ENCODE results near the gene PXDN.
"Not testable (repeated sequence)": the region's sequence is repeated elsewhere in the genome, so short reads cannot be mapped to it uniquely, and the experiment has no call there.

PXDN gene

GRCh38 chr2:1707771-1708418 lies 36.4 kb downstream of the PXDN start:
- no peaks in the 10 kb centered on the region; the same call in 1 of the 2 replicates for H3K36me3 ChIP-seq (ENCODE audit: insufficient read depth, low read length)
- peak overlapping the region; percentile 26; the same call in 1 of the 2 replicates for H3K9ac ChIP-seq (ENCODE audit: low read depth, low read length)
- H3K4me1 ChIP-seq (ENCODE audit: insufficient read depth, low read length): peaks cover 33% of the 10 kb centered on the region
- H3K9me3 ChIP-seq (ENCODE audit: control insufficient read depth, insufficient read depth, low read length): no peaks in the 10 kb centered on the region

DNA sequence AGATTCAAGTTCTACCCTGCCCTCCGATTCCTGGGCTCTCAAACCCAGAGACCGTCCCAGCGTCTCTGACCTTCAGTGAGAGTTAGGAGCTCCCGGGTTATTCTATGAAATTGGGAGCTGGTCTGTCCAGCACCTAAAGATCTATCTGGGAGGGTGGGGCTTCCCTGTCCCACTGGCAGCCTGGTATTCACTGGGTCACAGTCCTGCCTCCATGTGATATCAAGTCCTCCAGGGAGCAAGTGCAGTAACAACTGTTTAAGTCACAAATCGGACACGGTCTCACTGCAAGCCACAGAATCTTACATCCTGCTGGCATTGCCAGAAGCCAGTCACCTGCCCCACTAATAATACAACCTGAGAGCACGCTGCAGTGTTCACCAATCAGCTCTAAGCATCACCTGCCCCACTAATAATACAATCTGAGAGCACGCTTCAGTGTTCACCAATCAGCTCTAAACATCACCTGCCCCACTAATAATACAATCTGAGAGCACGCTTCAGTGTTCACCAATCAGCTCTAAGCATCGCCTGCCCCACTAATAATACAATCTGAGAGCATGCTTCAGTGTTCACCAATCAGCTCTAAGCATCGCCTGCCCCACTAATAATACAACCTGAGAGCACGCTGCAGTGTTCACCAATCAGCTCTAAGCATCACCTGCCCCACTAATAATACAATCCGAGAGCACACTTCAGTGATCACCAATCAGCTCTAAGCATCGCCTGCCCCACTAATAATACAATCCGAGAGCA lies 38.0 kb downstream of the PXDN start:
- peaks cover 41% of the 10 kb centered on the region for H3K4me1 ChIP-seq (ENCODE audit: insufficient read depth, low read length)
- not testable (repeated sequence) for H3K9ac ChIP-seq (ENCODE audit: low read depth, low read length); H3K36me3 ChIP-seq (ENCODE audit: insufficient read depth, low read length); H3K9me3 ChIP-seq (ENCODE audit: control insufficient read depth, insufficient read depth, low read length)

DNA sequence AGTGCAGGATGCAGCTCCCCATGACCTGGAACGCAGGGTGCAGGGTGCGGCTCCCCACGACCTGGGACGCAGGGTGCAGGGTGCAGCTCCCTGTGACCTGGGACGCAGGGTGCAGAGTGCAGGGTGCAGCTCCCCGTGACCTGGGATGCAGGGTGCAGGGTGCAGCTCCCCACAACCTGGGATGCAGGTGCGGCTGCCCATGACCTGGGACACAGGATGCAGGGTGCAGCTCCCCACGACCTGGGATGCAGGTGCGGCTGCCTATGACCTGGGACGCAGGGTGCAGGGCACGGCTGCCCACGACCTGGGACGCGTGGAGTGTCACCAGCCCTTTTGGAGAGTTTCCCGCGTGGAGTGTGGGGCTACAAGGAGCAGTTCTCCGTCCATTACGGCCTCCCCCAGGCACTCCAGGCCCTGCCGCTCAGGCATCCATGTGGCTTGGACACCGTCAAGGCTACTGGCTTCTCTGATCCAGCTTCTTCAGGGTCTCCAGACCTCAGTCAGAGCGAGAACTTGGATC lies 38.7 kb downstream of the PXDN start:
- Histone ChIP-seq H3K4me1 (ENCODE audit: insufficient read depth, low read length) (peaks cover 41% of the 10 kb centered on the region), H3K9me3 (ENCODE audit: control insufficient read depth, insufficient read depth, low read length) (no peaks in the 10 kb centered on the region), H3K9ac (ENCODE audit: low read depth, low read length) (no peak overlapping the region), H3K36me3 (ENCODE audit: insufficient read depth, low read length) (peaks cover 5% of the 10 kb centered on the region; the same call in 1 of the 2 replicates)

DNA sequence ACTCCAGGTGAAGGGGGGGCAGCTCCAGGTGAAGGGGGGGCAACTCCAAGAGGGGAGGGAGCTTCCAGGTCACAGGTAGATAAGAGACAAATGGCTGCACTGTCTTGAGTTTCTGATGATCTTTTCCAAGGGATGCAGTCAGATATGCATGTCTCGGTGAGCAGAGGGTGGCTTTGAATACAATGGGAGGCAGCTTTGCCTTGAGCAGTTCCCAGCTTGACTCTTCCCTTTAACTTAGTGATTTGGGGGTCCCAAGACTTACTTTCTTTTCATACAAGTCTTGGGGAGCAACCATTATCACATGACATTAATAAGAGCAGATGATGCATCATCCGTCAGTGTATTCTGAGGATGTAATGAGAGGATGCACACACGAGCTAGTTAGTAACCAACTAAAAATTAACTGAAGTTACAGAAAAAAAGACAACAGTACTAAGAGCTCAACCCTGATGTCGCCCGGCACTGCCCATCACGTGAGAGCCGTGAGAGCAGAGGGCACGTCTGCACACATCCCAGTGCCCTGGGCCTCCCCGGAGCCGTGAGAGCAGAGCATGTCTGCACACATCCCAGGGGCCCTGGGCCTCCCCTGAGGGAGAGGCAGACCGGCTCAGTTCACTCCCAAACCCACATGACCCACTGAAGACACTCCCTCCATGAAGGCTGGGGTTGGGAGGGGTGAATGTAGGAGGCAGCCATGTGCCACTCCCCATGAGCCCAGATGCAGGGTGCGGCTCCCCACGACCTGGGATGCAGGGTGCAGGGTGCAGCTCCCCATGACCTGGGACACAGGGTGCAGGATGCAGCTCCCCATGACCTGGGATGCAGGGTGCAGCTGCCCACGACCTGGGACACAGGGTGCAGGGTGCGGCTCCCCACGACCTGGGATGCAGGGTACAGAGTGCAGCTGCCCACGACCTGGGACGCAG lies 39.4 kb downstream of the PXDN start:
- Histone ChIP-seq H3K4me1 (ENCODE audit: insufficient read depth, low read length) (peaks cover 39% of the 10 kb centered on the region), H3K36me3 (ENCODE audit: insufficient read depth, low read length) (peaks cover 5% of the 10 kb centered on the region; the same call in 1 of the 2 replicates), H3K9me3 (ENCODE audit: control insufficient read depth, insufficient read depth, low read length) (no peaks in the 10 kb centered on the region), H3K9ac (ENCODE audit: low read depth, low read length) (no peak overlapping the region)

- H3K36me3 ChIP-seq (ENCODE audit: insufficient read depth, low read length): 0 out of 2 replicates have a peak, but pooled peaks cover 5% of the 10 kb centered on the region
- no peaks in the 10 kb centered on the region for H3K9me3 ChIP-seq (ENCODE audit: control insufficient read depth, insufficient read depth, low read length)
- no peak overlapping the region for H3K9ac ChIP-seq (ENCODE audit: low read depth, low read length)
- H3K4me1 ChIP-seq (ENCODE audit: insufficient read depth, low read length): peaks cover 20% of the 10 kb centered on the region
These were observed 42.1 kb downstream of the PXDN start for GRCh38 chr2:1702186-1702565.

DNA sequence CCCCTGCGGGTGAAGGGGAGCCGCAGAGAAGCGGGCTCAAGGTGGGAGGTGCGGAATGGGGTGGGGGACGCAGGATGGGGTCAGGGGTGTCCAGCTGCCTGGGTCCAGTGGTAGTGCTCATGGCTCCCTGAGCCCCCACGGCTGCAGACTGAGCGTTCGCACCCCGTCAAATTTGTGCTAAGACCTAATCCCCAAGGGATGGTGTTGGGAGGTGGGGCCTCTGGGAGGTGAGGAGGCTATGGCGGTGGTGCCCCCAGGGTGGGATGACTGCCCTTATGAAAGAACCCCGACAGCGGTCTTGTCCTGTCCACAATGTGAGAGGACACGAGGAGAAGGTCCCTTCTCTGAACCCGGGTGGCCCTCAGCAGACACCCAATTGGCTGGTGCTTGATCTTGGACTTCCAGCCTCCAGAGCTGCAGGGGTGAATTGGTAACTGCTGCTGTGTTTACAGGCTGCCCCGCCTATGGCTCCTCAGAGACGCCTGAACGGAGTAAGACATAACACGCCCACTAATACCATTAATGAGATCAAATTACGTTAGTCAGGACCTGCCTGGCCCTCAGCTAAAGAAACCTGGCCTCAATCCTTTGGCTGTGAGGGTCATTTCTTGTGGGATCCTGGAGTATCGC lies 42.6 kb downstream of the PXDN start:
- no peak overlapping the region for H3K9ac ChIP-seq (ENCODE audit: low read depth, low read length)
- H3K9me3 ChIP-seq (ENCODE audit: control insufficient read depth, insufficient read depth, low read length): no peaks in the 10 kb centered on the region
- H3K4me1 ChIP-seq (ENCODE audit: insufficient read depth, low read length): peaks cover 19% of the 10 kb centered on the region; the same call in 1 of the 2 replicates
- 0 out of 2 replicates have a peak, but pooled peaks cover 5% of the 10 kb centered on the region for H3K36me3 ChIP-seq (ENCODE audit: insufficient read depth, low read length)

DNA sequence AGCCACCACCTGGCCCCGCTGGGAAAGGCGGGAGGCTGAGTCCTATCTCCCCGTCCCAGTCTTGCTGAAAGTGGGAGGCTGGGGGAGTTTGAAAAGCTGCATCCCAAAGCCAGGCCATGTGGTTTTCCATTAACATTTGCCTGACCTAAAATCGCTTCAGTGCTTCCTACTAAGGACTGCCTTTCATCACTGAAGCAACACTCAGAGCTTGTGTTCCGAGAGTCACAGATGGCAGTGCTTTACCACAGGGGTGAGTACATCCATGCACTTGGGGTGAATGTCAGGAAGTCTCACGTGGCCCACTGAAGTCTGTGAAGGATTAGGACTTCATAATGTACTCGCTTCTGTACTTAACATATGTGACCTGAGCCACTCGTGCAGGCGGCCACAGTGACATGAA lies 43.3 kb downstream of the PXDN start:
- H3K4me1 ChIP-seq (ENCODE audit: insufficient read depth, low read length): peaks cover 19% of the 10 kb centered on the region; the same call in 1 of the 2 replicates
- no peaks in the 10 kb centered on the region for H3K9me3 ChIP-seq (ENCODE audit: control insufficient read depth, insufficient read depth, low read length)
- no peak overlapping the region for H3K9ac ChIP-seq (ENCODE audit: low read depth, low read length)
- H3K36me3 ChIP-seq (ENCODE audit: insufficient read depth, low read length): 0 out of 2 replicates have a peak, but pooled peaks cover 5% of the 10 kb centered on the region

DNA sequence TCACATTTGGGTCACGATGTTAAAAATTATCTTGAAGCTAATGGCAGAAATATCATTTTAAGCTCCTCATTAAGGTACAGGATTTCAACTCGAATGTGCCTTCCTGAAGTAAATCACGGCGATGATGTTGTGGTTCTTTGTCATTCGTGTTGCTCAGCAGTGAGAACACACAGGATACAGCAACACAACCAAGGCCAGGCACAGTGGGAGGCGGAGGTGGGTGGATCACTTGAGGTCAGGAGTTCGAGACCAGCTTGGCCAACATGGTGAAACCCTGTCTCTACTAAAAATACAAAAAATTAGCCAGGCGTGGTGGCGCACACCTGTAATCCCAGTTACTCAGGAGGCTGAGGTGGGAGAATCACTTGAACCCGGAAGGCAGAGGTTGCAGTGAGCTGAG lies 43.9 kb downstream of the PXDN start:
- H3K9me3 ChIP-seq (ENCODE audit: control insufficient read depth, insufficient read depth, low read length); H3K9ac ChIP-seq (ENCODE audit: low read depth, low read length); H3K36me3 ChIP-seq (ENCODE audit: insufficient read depth, low read length): not testable (repeated sequence)
- peaks cover 19% of the 10 kb centered on the region; the same call in 1 of the 2 replicates for H3K4me1 ChIP-seq (ENCODE audit: insufficient read depth, low read length)

- Histone ChIP-seq H3K36me3 (ENCODE audit: insufficient read depth, low read length) (0 out of 2 replicates have a peak, but pooled peaks cover 5% of the 10 kb centered on the region), H3K4me1 (ENCODE audit: insufficient read depth, low read length) (peaks cover 12% of the 10 kb centered on the region; the same call in 1 of the 2 replicates), H3K9ac (ENCODE audit: low read depth, low read length) (no peak overlapping the region)
These were observed 45.9 kb downstream of the PXDN start for GRCh38 chr2:1698188-1698945.

DNA sequence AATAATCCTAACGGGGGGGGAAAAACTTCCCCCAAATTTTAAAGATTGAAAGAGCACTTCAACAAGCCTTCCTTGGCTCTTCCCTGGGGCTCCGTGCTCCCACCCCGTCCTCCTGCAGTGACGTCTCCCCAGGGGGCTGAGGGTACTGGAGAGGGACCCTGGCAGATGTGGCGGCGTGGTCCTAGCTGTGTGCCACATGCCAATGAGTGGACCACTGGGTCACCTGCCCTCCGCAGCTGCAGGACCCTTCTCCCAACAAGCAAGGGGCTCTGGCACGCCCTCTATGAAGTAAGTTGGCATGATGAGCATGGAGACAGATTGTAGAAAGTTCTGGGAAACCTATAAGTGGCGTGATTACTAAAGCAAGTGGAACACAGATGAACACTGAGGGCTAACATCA lies 46.7 kb downstream of the PXDN start:
- Histone ChIP-seq H3K4me1 (ENCODE audit: insufficient read depth, low read length) (peaks cover 12% of the 10 kb centered on the region; the same call in 1 of the 2 replicates), H3K36me3 (ENCODE audit: insufficient read depth, low read length) (0 out of 2 replicates have a peak, but pooled peaks cover 5% of the 10 kb centered on the region), H3K9me3 (ENCODE audit: control insufficient read depth, insufficient read depth, low read length) (no peaks in the 10 kb centered on the region)

More at GRCh38 chr2:1698188-1698945, 45.9 kb downstream of the PXDN start:
- no peaks in the 10 kb centered on the region for H3K9me3 ChIP-seq (ENCODE audit: control insufficient read depth, insufficient read depth, low read length)

GRCh38 chr2:1696472-1696871 lies 47.8 kb downstream of the PXDN start:
- H3K9ac ChIP-seq (ENCODE audit: low read depth, low read length): no peak overlapping the region
- H3K36me3 ChIP-seq (ENCODE audit: insufficient read depth, low read length): no peaks in the 10 kb centered on the region; the same call in 1 of the 2 replicates
- no peaks in the 10 kb centered on the region for H3K9me3 ChIP-seq (ENCODE audit: control insufficient read depth, insufficient read depth, low read length)
- H3K4me1 ChIP-seq (ENCODE audit: insufficient read depth, low read length): 0 out of 2 replicates have a peak, but pooled peaks cover 4% of the 10 kb centered on the region

More for the DNA sequence above, 46.7 kb downstream of the PXDN start:
- H3K9ac ChIP-seq (ENCODE audit: low read depth, low read length): no peak overlapping the region

- Histone ChIP-seq H3K36me3 (ENCODE audit: insufficient read depth, low read length) (no peaks in the 10 kb centered on the region; the same call in 1 of the 2 replicates), H3K9me3 (ENCODE audit: control insufficient read depth, insufficient read depth, low read length) (no peaks in the 10 kb centered on the region), H3K9ac (ENCODE audit: low read depth, low read length) (no peak overlapping the region), H3K4me1 (ENCODE audit: insufficient read depth, low read length) (0 out of 2 replicates have a peak, but pooled peaks cover 4% of the 10 kb centered on the region)
These were observed 49.7 kb downstream of the PXDN start for GRCh38 chr2:1694371-1695271.

Data from ES-I3 (cell line).